Endothelial cell of umbilical vein (primary cell): Measurements from ENCODE around the gene FUT7. TPM values are rescaled to one million over a fixed set of nuclear protein-coding genes. Genes with fewer than 3 reads are reported as not detected.

Experiments used
- BruUV-seq: library from RNA; stranded (reverse); fragments of 400-500 nt; replicated peaks from 2 replicates; lab custom pipeline; 2021; lab: Mats Ljungman, UMichigan
- CTCF ChIA-PET: fragments of 300-600, 350-600 bp; sonication (Branson Sonifier 250); formaldehyde crosslinking; loops from one replicate; lab custom pipeline; 2021; ENCODE audit warnings: antibody characterized with exemption, inconsistent platforms; lab: Charles Lee
- POLR2A ChIA-PET: fragments of 300-600, 350-600 bp; sonication (Branson Sonifier 250); formaldehyde crosslinking; loops from one replicate; lab custom pipeline; 2021; ENCODE audit warnings: antibody characterized with exemption, inconsistent platforms; lab: Charles Lee
- DNase-seq: peaks from one replicate; pipeline ENCODE4 v3.0.0-alpha.2; 2011; ENCODE audit warnings: low read depth, low spot score
- FAIRE-seq: peaks from 2 replicates; lab custom pipeline; 2011; peaks lifted over from hg19 to GRCh38; lab: Jason Lieb, UNC
- H2AFZ ChIP-seq: 2 replicates; pipeline ENCODE4 v1.6.0; 2012; ENCODE audit warnings: low read depth, low read length, control low read depth, inconsistent platforms
- H3K27ac ChIP-seq: 2 replicates; pipeline ENCODE4 v1.5.1; 2011; ENCODE audit warnings: low read depth, mild to moderate bottlenecking, control low read depth, low read length, moderate library complexity; ENCODE audit not compliant: insufficient read depth
- H3K27me3 ChIP-seq, 2 experiments: 2 replicates each; pipeline versions ENCODE4 v1.6.0 to v1.6.1; 2011; ENCODE audit warnings: low read length in 2 of 2, mixed read lengths in 1 of 2; ENCODE audit not compliant: control insufficient read depth in 2 of 2, insufficient read depth in 2 of 2
- H3K36me3 ChIP-seq, 2 experiments: 2 replicates in 1 of 2; 3 replicates in 1 of 2; pipeline ENCODE4 v1.5.1; 2011; ENCODE audit warnings: low read length in 2 of 2, mild to moderate bottlenecking in 1 of 2, moderate library complexity in 1 of 2; ENCODE audit not compliant: control insufficient read depth in 2 of 2, insufficient read depth in 2 of 2; ENCODE audit errors: extremely low read depth in 1 of 2
- H3K4me1 ChIP-seq: 3 replicates; pipeline ENCODE4 v1.5.1; 2011; ENCODE audit warnings: mild to moderate bottlenecking, low read length; ENCODE audit not compliant: control insufficient read depth, insufficient read depth; ENCODE audit errors: extremely low read depth
- H3K4me2 ChIP-seq: 2 replicates; pipeline ENCODE4 v1.6.1; 2011; ENCODE audit warnings: low read length, control low read depth, mixed read lengths; ENCODE audit not compliant: insufficient read depth
- H3K4me3 ChIP-seq, 3 experiments: fragments of 200-600 bp in 1 of 3; sonication (generic), shearing (Covaris generic) in 1 of 3; replicated peaks in 1 of 3; 2 replicates each; pipeline ENCODE4 v1.5.1; 2011 to 2016; ENCODE audit warnings: control low read depth in 3 of 3, low read length in 3 of 3, mild to moderate bottlenecking in 2 of 3, inconsistent platforms in 1 of 3, low read depth in 1 of 3, moderate library complexity in 1 of 3; ENCODE audit not compliant: insufficient read depth in 1 of 3
- H3K79me2 ChIP-seq: 2 replicates; pipeline ENCODE4 v1.6.0; 2012; ENCODE audit warnings: low read length, inconsistent platforms; ENCODE audit not compliant: control insufficient read depth, insufficient read depth
- H3K9ac ChIP-seq: replicated peaks from 2 replicates; pipeline ENCODE3; 2011; ENCODE audit warnings: low read length, control low read depth; ENCODE audit not compliant: insufficient read depth; ENCODE audit errors: extremely low read depth
- H3K9me1 ChIP-seq: replicated peaks from 3 replicates; pipeline ENCODE4 v1.6.0; 2011; ENCODE audit warnings: mild to moderate bottlenecking, low read length; ENCODE audit not compliant: control insufficient read depth, insufficient read depth; ENCODE audit errors: extremely low read depth
- H3K9me3 ChIP-seq: replicated peaks from 2 replicates; pipeline ENCODE4 v1.5.1; 2012; ENCODE audit warnings: low read length, inconsistent platforms; ENCODE audit not compliant: control insufficient read depth, insufficient read depth
- H4K20me1 ChIP-seq: replicated peaks from 2 replicates; pipeline ENCODE3; 2011; ENCODE audit warnings: mild to moderate bottlenecking, low read length; ENCODE audit not compliant: control insufficient read depth, insufficient read depth; ENCODE audit errors: extremely low read depth
- EZH2 ChIP-seq: IDR thresholded peaks from 2 replicates; pipeline ENCODE4 v1.6.1; 2012; ENCODE audit warnings: borderline replicate concordance, low read depth, mild to moderate bottlenecking, moderate library complexity, low read length, inconsistent platforms; ENCODE audit not compliant: severe bottlenecking
- dilution Hi-C: fragments of 300-500 bp; cut with MboI; formaldehyde crosslinking; loops from one replicate; pipeline ENCODE4 v1.15.0; 2019; ENCODE audit warnings: low sequenced_read_pairs; ENCODE audit not compliant: extremely low pct_ligation_motif_present
- intact Hi-C: fragments of 100-400 bp; cut with micrococcal nuclease; formaldehyde crosslinking; loops from one replicate; pipeline ENCODE4 v1.10.0; 2022
- polyA plus RNA-seq, 4 experiments: library from polyadenylated mRNA; depleted of rRNA in 3 of 4; stranded (reverse) in 3 of 4; unstranded in 1 of 4; fragments of >200 nt; gene quantifications; 2 replicates each; pipeline versions ENCODE4 v1.2.1 to v1.2.3, GENCODE V29; 2011 to 2012; ENCODE audit warnings: missing spikeins in 1 of 4
- total RNA-seq: library from RNA; stranded (reverse); gene quantifications from 2 replicates; pipeline ENCODE4 v1.2.3, GENCODE V29; 2021
- TF ChIP-seq, protein P1 (sequence below): IDR thresholded peaks from 2 replicates; pipeline ENCODE4 v1.6.1; 2011; ENCODE audit not compliant: insufficient read depth, insufficient read length

FUT7 gene
- total and polyA plus RNA-seq, 2 donors (not counting 3 experiments of a cell fraction or from before 2014, with no cell fraction given), result not detected

DNA sequence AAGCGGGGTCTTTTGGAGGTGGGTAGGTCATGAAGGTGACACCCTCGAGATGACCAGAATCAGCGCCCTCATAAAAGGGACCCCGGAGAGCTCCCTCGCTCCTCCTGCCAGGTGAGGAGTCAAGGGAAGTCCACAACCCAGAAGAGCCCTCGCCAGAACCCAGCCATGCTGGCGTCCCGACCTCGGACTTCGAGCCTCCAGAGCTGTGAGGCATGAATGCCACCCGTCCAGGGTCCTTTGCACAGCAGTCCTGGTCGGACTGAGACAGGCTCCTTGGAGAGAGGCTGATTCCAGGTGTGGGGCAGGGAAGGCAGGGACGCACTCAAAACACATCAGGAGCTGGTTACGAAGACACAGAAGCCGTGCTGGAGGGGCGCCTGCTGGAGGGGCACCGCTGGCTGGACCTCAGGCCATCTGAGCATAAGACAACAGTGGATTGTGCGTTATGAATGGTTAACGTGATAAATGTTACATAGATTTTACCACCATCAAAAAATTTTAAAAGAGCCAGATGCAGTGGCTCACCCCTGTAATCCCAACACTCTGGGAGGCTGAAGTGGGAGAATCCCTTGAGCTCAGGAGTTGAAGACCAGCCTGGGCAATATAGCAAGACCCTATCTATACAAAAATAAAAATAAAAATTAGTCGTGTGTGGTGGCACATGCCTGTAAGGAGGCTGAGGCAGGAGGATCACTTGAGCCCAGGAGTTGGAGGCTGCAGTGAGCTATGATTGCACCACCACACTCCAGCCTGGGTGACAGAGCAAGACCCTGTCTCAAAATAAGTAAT, 29.8 kb downstream of the FUT7 start:
- dilution Hi-C loops, result no loop called here
- H3K27me3 ChIP-seq, result no peaks in the 10 kb centered on the region
- no peaks in the 10 kb centered on the region for H3K9me3 ChIP-seq

DNA sequence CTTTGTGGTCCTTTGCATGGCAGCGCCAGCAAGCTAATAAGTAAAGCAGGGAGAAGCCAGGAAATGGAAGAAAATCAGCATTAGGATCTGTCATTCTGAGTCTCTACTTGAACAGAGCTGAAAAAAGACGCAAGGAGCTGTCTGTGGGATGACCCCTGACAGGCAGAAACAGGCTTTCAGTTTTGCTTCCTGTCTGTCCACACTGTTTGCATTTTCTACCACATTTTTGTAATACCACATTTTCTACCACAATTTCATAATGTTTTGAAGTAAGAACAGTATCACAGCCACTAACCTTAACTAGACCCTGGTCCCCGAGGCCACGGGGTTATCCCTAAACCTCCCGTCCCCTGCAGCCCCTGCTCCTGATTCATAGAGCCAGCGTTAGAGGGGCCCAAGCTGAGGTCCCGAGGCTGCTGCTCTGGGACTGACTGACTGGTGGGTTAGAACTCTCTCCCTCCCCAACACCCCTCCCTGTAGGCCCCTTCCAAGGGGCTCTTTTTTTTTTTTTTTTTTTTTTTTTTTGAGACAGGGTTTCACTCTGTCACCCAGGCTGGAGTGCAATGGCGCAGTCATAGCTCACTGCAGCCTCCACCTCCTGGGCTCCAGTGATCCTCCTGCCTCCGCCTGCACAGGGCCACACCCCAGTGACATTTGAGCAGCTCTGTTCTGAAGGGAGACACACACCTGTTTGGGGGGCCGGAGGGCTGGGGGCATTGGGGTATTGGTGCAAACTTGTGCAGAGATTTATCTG, 31.5 kb downstream of the FUT7 start:
- Histone ChIP-seq H3K9me3 (no peaks in the 10 kb centered on the region), H3K79me2 (no peaks in the 10 kb centered on the region), H3K4me2 (no peak overlapping the region), H3K9ac (no peak overlapping the region), H3K27me3 (no peaks in the 10 kb centered on the region), H3K4me3 (no peak overlapping the region), H2AFZ (no peak overlapping the region), H3K27ac (no peak overlapping the region), H3K4me1 (peaks cover 24% of the 10 kb centered on the region), H3K9me1 (no peaks in the 10 kb centered on the region), H3K36me3 (no peaks in the 10 kb centered on the region), H4K20me1 (no peaks in the 10 kb centered on the region)
- FAIRE-seq (peak; percentile 66), DNase-seq (no peak)
- no TSS peak for BruUV-seq
- TF ChIP-seq, protein P1, sequence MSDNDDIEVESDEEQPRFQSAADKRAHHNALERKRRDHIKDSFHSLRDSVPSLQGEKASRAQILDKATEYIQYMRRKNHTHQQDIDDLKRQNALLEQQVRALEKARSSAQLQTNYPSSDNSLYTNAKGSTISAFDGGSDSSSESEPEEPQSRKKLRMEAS, result no peak
- POLR2A ChIA-PET, result no interaction called here
- intact Hi-C loops, result no loop called here
- CTCF ChIA-PET, result interaction anchor here (0.9 to 1.3 kb wide), 2 partner anchors 29 to 36 kb away, joined by 4 read pairs; no protein-coding TSS in a partner anchor
- dilution Hi-C loops, result no loop called here

More for the DNA sequence above, 29.8 kb downstream of the FUT7 start:
- Histone ChIP-seq H3K27ac (no peak overlapping the region), H3K4me1 (peaks cover 15% of the 10 kb centered on the region), H2AFZ (no peak overlapping the region), H3K9ac (no peak overlapping the region), H3K4me3 (no peak overlapping the region), H3K4me2 (no peak overlapping the region), H4K20me1 (no peaks in the 10 kb centered on the region), H3K9me1 (no peaks in the 10 kb centered on the region), H3K79me2 (no peaks in the 10 kb centered on the region), H3K36me3 (no peaks in the 10 kb centered on the region)
- DNase-seq, result no peak
- ChIA-PET CTCF (no interaction called here), POLR2A (interaction anchor here (0.6 kb wide), 1 partner anchor 32 kb away, joined by 5 read pairs; no protein-coding TSS in a partner anchor)
- BruUV-seq, result no TSS peak
- intact Hi-C loops, result no loop called here
- FAIRE-seq, result no peak
- TF ChIP-seq EZH2, result no peak
- TF ChIP-seq, protein P1, result no peak
